GM19372 (cell line): ENCODE measurements around the gene FRZB.

Experiments used
- ATAC-seq: cut with Tn5 transposase; IDR thresholded peaks from one replicate; pipeline ENCODE4 v1.9.1; 2021; ENCODE audit warnings: mild to moderate bottlenecking, low read depth, moderate library complexity; ENCODE audit not compliant: unreplicated experiment

Gene FRZB

DNA sequence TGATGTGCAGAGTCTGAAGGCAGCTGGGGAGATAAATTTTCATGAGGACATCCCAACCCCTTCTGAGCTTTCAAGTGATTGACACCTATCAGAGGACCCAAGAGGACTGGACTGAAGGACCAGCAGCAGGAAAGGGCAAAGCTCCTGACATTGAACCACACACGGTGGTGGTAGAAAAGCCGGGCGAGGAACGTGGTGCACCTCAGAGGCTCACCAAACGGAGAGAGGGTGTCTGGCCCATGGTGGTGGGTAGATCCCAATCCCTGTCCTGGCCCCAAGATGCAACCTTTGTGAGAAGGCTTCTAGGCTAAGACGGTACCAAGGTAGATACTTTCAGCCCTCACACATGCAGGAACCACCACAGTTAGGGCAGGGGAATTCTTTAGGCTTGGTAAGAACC, 52.1 kb downstream of the FRZB start:
- no peak for ATAC-seq

GRCh38 chr2:182810087-182810486, 56.4 kb downstream of the FRZB start:
- ATAC-seq, result no peak

DNA sequence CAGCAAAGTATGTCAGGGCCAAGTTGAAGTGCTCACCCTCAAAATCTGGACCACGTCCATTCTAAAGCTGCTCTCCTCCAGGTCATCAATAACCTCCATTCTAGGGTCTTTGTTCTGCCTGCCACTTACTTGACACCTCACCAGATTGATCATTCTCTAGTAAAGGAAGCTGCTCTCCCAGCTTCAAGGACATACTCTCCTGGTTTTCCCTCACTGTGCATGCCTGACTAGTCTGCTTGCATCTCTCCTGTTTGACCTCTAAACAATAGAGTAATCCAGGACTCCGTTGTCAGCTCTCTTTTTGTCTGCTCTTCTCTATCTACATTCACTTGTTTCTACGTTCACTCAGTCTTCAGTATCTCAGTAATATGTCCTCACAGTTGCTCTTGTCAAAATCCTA, 59.1 kb downstream of the FRZB start:
- ATAC-seq, result no peak

DNA sequence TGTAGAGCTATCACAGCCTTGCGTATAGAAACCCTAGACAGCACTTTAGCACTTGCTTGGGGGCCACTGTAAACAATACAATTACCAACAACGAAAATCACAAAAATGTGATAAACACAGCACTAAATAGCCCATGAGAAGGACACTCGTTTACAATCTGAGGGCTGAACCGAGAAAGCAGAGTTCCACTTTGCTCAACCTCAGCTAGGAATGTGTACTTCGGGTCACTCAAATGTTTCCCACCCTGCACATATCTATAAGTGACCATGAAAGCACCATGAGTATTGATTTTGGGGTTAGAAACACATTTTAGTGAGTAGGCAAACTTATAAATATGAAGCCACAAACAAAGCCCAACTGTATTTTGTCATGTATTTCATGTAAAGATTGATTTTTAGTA, 62.3 kb downstream of the FRZB start:
- ATAC-seq, result no peak

DNA sequence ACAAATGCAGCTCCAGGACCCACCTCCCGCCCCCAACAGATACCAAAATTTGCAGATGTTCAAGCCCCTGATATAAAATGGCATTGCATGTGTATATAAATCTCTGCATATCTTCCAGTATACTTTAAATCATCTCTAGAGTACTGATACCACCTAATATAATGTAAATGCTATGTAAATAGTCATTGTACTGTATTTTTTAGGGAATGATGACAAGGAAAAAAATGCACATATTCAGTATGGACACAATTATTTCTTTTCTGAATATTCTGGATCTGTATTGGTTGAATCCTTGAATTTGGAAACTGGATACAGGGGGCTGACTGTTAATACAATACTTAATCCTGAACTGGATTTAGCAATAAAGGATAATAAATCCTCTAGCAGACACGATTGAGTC, 67.7 kb downstream of the FRZB start:
- no peak for ATAC-seq

GRCh38 chr2:182792441-182792840, 74.0 kb downstream of the FRZB start:
- ATAC-seq, result no peak

DNA sequence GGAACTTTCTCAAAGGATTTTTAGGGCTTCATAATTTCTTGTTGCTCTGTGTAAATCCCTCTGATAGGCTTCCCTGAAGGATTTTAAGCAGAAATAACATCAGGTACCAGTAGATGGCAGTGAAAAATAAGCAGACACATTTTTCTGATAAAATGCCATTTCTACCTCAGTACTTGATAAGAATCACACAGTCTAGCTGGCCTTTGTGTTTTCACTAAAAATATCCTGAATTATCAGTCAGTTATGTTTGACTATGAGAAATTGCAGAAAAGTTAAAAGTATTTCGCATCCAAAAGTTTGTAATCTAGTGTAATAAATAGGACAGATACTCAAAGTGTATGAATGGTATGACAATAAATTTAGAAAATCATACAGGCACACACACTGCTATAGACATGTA, 81.7 kb downstream of the FRZB start:
- ATAC-seq, result no peak

- no peak for ATAC-seq
Observed at GRCh38 chr2:182784058-182784706, 82.3 kb downstream of the FRZB start.
